ENCODE data around the gene FAM98B. TPM values are rescaled to one million over a fixed set of nuclear protein-coding genes. Genes with fewer than 3 reads are reported as not detected.

FAM98B gene
- total RNA-seq, 1 experiment from 2014 or later: 38.1 TPM

DNA sequence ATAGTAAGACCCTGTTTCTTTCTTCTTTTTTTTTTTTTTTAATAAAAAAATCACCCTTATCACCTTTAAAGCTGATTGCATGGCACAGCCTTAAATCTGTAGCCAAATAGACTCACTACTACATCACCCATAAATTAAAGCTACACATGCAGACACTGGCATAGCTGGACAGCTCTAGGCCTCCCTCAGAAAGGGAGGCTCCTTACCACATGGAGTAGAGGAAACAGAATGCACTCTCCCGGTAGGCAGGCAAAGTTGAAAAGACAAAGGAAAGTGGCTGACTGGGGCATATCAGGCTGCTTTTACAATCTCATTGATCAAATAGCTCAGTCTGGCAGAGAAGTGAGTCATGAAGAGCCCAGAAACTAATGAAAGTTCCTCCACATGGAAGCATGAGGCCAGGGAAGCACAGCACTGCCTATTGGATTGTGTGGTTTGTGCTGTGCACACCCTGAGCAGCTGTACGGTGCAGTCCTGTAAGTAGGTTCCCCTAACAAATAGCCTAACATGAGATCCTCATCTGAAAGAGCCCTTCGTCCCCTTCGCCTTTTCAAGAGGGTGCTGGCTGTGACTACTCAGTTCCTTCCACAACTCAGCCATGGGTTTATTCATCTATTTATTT lies 32.7 kb upstream of the FAM98B start:
- ATAC-seq: no peak
- H3K27ac Mint-ChIP-seq: no peak overlapping the region
- DNase-seq (ENCODE audit: low spot score): no peak
- H3K36me3 Mint-ChIP-seq: no peaks in the 10 kb centered on the region
- ChIA-PET POLR2A (no interaction called here), CTCF (interaction anchor here (1.5 to 2.8 kb wide), 4 partner anchors 19 to 439 kb away, joined by 4 to 26 read pairs (median 6); no protein-coding TSS in a partner anchor)
- H3K27me3 Mint-ChIP-seq (ENCODE audit: low read depth): no peaks in the 10 kb centered on the region
- H3K4me1 Mint-ChIP-seq: no peaks in the 10 kb centered on the region
- no peak overlapping the region for H3K4me3 Mint-ChIP-seq
- TF ChIP-seq ZNF317 (CRISPR knock-in tag; IDR thresholded peaks at IDR 0.05; ENCODE audit: borderline replicate concordance, low read depth): no peak
- no peak for TF ChIP-seq SMAD3 (CRISPR knock-in tag; IDR thresholded peaks at IDR 0.05; ENCODE audit: borderline replicate concordance)
- TF ChIP-seq, protein P1, sequence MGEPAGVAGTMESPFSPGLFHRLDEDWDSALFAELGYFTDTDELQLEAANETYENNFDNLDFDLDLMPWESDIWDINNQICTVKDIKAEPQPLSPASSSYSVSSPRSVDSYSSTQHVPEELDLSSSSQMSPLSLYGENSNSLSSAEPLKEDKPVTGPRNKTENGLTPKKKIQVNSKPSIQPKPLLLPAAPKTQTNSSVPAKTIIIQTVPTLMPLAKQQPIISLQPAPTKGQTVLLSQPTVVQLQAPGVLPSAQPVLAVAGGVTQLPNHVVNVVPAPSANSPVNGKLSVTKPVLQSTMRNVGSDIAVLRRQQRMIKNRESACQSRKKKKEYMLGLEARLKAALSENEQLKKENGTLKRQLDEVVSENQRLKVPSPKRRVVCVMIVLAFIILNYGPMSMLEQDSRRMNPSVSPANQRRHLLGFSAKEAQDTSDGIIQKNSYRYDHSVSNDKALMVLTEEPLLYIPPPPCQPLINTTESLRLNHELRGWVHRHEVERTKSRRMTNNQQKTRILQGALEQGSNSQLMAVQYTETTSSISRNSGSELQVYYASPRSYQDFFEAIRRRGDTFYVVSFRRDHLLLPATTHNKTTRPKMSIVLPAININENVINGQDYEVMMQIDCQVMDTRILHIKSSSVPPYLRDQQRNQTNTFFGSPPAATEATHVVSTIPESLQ (CRISPR knock-in tag; IDR thresholded peaks at IDR 0.05): no peak
- TF ChIP-seq, protein P2, sequence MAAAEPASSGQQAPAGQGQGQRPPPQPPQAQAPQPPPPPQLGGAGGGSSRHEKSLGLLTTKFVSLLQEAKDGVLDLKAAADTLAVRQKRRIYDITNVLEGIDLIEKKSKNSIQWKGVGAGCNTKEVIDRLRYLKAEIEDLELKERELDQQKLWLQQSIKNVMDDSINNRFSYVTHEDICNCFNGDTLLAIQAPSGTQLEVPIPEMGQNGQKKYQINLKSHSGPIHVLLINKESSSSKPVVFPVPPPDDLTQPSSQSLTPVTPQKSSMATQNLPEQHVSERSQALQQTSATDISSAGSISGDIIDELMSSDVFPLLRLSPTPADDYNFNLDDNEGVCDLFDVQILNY (CRISPR knock-in tag; IDR thresholded peaks at IDR 0.05): no peak
- no peak for TF ChIP-seq ELF4 (CRISPR knock-in tag; IDR thresholded peaks at IDR 0.05; ENCODE audit: low read depth)
- TF ChIP-seq SOX15 (CRISPR knock-in tag; IDR thresholded peaks at IDR 0.05): no peak
- TF ChIP-seq ZNF121 (CRISPR knock-in tag; IDR thresholded peaks at IDR 0.05): no peak
- TF ChIP-seq, protein P3, sequence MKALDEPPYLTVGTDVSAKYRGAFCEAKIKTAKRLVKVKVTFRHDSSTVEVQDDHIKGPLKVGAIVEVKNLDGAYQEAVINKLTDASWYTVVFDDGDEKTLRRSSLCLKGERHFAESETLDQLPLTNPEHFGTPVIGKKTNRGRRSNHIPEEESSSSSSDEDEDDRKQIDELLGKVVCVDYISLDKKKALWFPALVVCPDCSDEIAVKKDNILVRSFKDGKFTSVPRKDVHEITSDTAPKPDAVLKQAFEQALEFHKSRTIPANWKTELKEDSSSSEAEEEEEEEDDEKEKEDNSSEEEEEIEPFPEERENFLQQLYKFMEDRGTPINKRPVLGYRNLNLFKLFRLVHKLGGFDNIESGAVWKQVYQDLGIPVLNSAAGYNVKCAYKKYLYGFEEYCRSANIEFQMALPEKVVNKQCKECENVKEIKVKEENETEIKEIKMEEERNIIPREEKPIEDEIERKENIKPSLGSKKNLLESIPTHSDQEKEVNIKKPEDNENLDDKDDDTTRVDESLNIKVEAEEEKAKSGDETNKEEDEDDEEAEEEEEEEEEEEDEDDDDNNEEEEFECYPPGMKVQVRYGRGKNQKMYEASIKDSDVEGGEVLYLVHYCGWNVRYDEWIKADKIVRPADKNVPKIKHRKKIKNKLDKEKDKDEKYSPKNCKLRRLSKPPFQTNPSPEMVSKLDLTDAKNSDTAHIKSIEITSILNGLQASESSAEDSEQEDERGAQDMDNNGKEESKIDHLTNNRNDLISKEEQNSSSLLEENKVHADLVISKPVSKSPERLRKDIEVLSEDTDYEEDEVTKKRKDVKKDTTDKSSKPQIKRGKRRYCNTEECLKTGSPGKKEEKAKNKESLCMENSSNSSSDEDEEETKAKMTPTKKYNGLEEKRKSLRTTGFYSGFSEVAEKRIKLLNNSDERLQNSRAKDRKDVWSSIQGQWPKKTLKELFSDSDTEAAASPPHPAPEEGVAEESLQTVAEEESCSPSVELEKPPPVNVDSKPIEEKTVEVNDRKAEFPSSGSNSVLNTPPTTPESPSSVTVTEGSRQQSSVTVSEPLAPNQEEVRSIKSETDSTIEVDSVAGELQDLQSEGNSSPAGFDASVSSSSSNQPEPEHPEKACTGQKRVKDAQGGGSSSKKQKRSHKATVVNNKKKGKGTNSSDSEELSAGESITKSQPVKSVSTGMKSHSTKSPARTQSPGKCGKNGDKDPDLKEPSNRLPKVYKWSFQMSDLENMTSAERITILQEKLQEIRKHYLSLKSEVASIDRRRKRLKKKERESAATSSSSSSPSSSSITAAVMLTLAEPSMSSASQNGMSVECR (CRISPR knock-in tag; IDR thresholded peaks at IDR 0.05; ENCODE audit: borderline replicate concordance): no peak
- TF ChIP-seq MXD4 (CRISPR knock-in tag; IDR thresholded peaks at IDR 0.05; ENCODE audit: borderline replicate concordance): no peak
- TF ChIP-seq, protein P4, sequence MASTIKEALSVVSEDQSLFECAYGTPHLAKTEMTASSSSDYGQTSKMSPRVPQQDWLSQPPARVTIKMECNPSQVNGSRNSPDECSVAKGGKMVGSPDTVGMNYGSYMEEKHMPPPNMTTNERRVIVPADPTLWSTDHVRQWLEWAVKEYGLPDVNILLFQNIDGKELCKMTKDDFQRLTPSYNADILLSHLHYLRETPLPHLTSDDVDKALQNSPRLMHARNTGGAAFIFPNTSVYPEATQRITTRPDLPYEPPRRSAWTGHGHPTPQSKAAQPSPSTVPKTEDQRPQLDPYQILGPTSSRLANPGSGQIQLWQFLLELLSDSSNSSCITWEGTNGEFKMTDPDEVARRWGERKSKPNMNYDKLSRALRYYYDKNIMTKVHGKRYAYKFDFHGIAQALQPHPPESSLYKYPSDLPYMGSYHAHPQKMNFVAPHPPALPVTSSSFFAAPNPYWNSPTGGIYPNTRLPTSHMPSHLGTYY (CRISPR knock-in tag; IDR thresholded peaks at IDR 0.05): no peak
- no peak for TF ChIP-seq ZNF232 (CRISPR knock-in tag; IDR thresholded peaks at IDR 0.05)
- TF ChIP-seq ZNF263 (CRISPR knock-in tag; IDR thresholded peaks at IDR 0.05; ENCODE audit: low read depth): no peak
- no peak for TF ChIP-seq NR1H2 (CRISPR knock-in tag; IDR thresholded peaks at IDR 0.05)
- no peak for TF ChIP-seq OVOL2 (CRISPR knock-in tag; IDR thresholded peaks at IDR 0.05; ENCODE audit: borderline replicate concordance)
- TF ChIP-seq, protein P5, sequence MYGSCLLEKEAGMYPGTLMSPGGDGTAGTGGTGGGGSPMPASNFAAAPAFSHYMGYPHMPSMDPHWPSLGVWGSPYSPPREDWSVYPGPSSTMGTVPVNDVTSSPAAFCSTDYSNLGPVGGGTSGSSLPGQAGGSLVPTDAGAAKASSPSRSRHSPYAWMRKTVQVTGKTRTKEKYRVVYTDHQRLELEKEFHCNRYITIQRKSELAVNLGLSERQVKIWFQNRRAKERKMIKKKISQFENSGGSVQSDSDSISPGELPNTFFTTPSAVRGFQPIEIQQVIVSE (CRISPR knock-in tag; IDR thresholded peaks at IDR 0.05; ENCODE audit: borderline replicate concordance): no peak
- TF ChIP-seq CBFB (CRISPR knock-in tag; IDR thresholded peaks at IDR 0.05; ENCODE audit: low read depth): no peak
- peaks cover 9% of the 10 kb centered on the region for H3K9me3 Mint-ChIP-seq
